ENCODE results near the gene TAT.
A peak's percentile ranks its signal among the peaks of the same experiment; 100 is the strongest.
"Not testable (repeated sequence)": the region's sequence is repeated elsewhere in the genome, so short reads cannot be mapped to it uniquely, and the experiment has no call there.

TAT gene

GRCh38 chr16:71591917-71592316 lies 15.0 kb upstream of the TAT start:
- no peak overlapping the region for H3K27ac ChIP-seq
- no peak for TF ChIP-seq CTCF (conservative IDR thresholded peaks at IDR 0.05)

GRCh38 chr16:71590584-71590983 lies 13.7 kb upstream of the TAT start:
- H3K27ac ChIP-seq: no peak overlapping the region
- TF ChIP-seq CTCF (conservative IDR thresholded peaks at IDR 0.05): no peak

- not testable (repeated sequence) for H3K27ac ChIP-seq
Observed at GRCh38 chr16:71590071-71590470, 13.2 kb upstream of the TAT start.

GRCh38 chr16:71589334-71589733 lies 12.4 kb upstream of the TAT start:
- H3K27ac ChIP-seq: not testable (repeated sequence)

GRCh38 chr16:71585318-71585703 lies 8.4 kb upstream of the TAT start:
- TF ChIP-seq CTCF (conservative IDR thresholded peaks at IDR 0.05): no peak
- H3K27ac ChIP-seq: peak overlapping the region; percentile 52

GRCh38 chr16:71584543-71585317 lies 7.8 kb upstream of the TAT start:
- TF ChIP-seq CTCF (conservative IDR thresholded peaks at IDR 0.05): no peak
- peak overlapping the region; percentile 52 for H3K27ac ChIP-seq

GRCh38 chr16:71582553-71582848 lies 5.6 kb upstream of the TAT start:
- not testable (repeated sequence) for H3K27ac ChIP-seq

GRCh38 chr16:71574702-71575101 lies 2.2 kb downstream of the TAT start:
- H3K27ac ChIP-seq: no peak overlapping the region
- no peak for TF ChIP-seq CTCF (conservative IDR thresholded peaks at IDR 0.05)

GRCh38 chr16:71573387-71574094 lies 3.4 kb downstream of the TAT start:
- no peak for TF ChIP-seq CTCF (conservative IDR thresholded peaks at IDR 0.05)
- no peak overlapping the region for H3K27ac ChIP-seq

Data from VCaP (cell line).